Measurements from ENCODE around the gene PTPRR. TPM values are rescaled to one million over a fixed set of nuclear protein-coding genes. Genes with fewer than 3 reads are reported as not detected.

Gene PTPRR
- total and polyA plus RNA-seq, 4 donors = 0.17 to 1.5 (median 0.61) TPM

- no peak for TF ChIP-seq CTCF (IDR thresholded peaks at IDR 0.05; ENCODE audit: control extremely low read depth, extremely low read depth)
- Histone ChIP-seq H3K9ac (ENCODE audit: insufficient read depth in 1 of 2, low read length in 2 of 2) (no peak overlapping the region), H3K36me3 (ENCODE audit: control insufficient read depth in 4 of 4, insufficient read depth in 4 of 4, low read length in 4 of 4) (no peaks in the 10 kb centered on the region), H3K4me1 (ENCODE audit: control insufficient read depth in 5 of 5, insufficient read depth in 5 of 5, low read length in 5 of 5) (no peaks in the 10 kb centered on the region), H3K9me3 (ENCODE audit: control insufficient read depth in 4 of 4, insufficient read depth in 3 of 4, low read length in 3 of 4) (no peaks in the 10 kb centered on the region), H3K4me3 (no peak overlapping the region), H3K27ac (ENCODE audit: low read depth in 1 of 2, low read length in 1 of 2) (no peak overlapping the region), H3K27me3 (ENCODE audit: control insufficient read depth in 3 of 3, insufficient read depth in 3 of 3, low read length in 2 of 3) (no peaks in the 10 kb centered on the region)
- DNase-seq (no peak), ATAC-seq (ENCODE audit: insufficient read depth, low FRiP score) (no peak)
These were observed 146.5 kb downstream of the PTPRR start for GRCh38 chr12:70774055-70774454.

- Histone ChIP-seq H3K36me3 (ENCODE audit: control insufficient read depth in 4 of 4, insufficient read depth in 4 of 4, low read length in 4 of 4) (no peaks in the 10 kb centered on the region), H3K9me3 (ENCODE audit: control insufficient read depth in 4 of 4, insufficient read depth in 3 of 4, low read length in 3 of 4) (no peaks in the 10 kb centered on the region), H3K4me3 (no peak overlapping the region), H3K27me3 (ENCODE audit: control insufficient read depth in 3 of 3, insufficient read depth in 3 of 3, low read length in 2 of 3) (no peaks in the 10 kb centered on the region), H3K4me1 (ENCODE audit: control insufficient read depth in 5 of 5, insufficient read depth in 5 of 5, low read length in 5 of 5) (no peaks in the 10 kb centered on the region), H3K27ac (ENCODE audit: low read depth in 1 of 2, low read length in 1 of 2) (no peak overlapping the region), H3K9ac (ENCODE audit: insufficient read depth in 1 of 2, low read length in 2 of 2) (no peak overlapping the region)
- ATAC-seq (ENCODE audit: insufficient read depth, low FRiP score) (no peak), DNase-seq (no peak)
- 58 to 86% methylated on average over 1 of the region's 1 CpG for WGBS, 2 donors
- TF ChIP-seq CTCF (IDR thresholded peaks at IDR 0.05; ENCODE audit: control extremely low read depth, extremely low read depth) = no peak
These were observed 147.7 kb downstream of the PTPRR start for GRCh38 chr12:70772836-70773235.

DNA sequence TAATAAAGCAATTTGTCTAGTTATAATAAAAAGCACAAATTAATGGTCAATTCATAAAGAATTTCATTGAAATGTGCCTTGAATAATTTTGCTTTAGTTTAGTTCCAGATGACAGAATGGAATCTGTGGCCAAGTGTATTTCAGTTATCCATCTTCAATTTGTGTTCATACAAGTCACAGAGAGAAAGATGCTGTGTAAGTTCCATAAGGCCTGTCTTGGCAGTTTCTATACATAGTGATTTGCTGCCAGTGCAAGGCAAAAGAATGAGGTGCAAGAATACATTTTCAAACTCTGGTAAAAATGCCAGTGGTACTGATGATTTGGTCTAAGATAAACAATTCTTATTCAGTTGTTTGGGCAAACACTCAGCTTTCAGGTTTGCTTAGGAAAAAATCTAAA is 149.0 kb downstream of the PTPRR start:
- H3K9me3 ChIP-seq (ENCODE audit: control insufficient read depth in 4 of 4, insufficient read depth in 3 of 4, low read length in 3 of 4) = no peaks in the 10 kb centered on the region
- DNase-seq (no peak), ATAC-seq (ENCODE audit: insufficient read depth, low FRiP score) (no peak)
- H3K27ac ChIP-seq (ENCODE audit: low read depth in 1 of 2, low read length in 1 of 2) = no peak overlapping the region
- H3K36me3 ChIP-seq (ENCODE audit: control insufficient read depth in 4 of 4, insufficient read depth in 4 of 4, low read length in 4 of 4) = no peaks in the 10 kb centered on the region
- H3K4me3 ChIP-seq = no peak overlapping the region
- H3K9ac ChIP-seq (ENCODE audit: insufficient read depth in 1 of 2, low read length in 2 of 2) = no peak overlapping the region
- H3K27me3 ChIP-seq (ENCODE audit: control insufficient read depth in 3 of 3, insufficient read depth in 3 of 3, low read length in 2 of 3) = no peaks in the 10 kb centered on the region
- H3K4me1 ChIP-seq (ENCODE audit: control insufficient read depth in 5 of 5, insufficient read depth in 5 of 5, low read length in 5 of 5) = no peaks in the 10 kb centered on the region
- TF ChIP-seq CTCF (IDR thresholded peaks at IDR 0.05; ENCODE audit: control extremely low read depth, extremely low read depth) = no peak

GRCh38 chr12:70763666-70764065 is 156.9 kb downstream of the PTPRR start:
- no peak for DNase-seq
- Histone ChIP-seq H3K36me3 (ENCODE audit: control insufficient read depth in 4 of 4, insufficient read depth in 4 of 4, low read length in 4 of 4) (no peaks in the 10 kb centered on the region), H3K9me3 (ENCODE audit: control insufficient read depth in 4 of 4, insufficient read depth in 3 of 4, low read length in 3 of 4) (peaks cover 0 to 3% (median 0%) of the 10 kb centered on the region in 4 donors), H3K27me3 (ENCODE audit: control insufficient read depth in 3 of 3, insufficient read depth in 3 of 3, low read length in 2 of 3) (no peaks in the 10 kb centered on the region), H3K9ac (ENCODE audit: insufficient read depth in 1 of 2, low read length in 2 of 2) (no peak overlapping the region), H3K4me1 (ENCODE audit: control insufficient read depth in 5 of 5, insufficient read depth in 5 of 5, low read length in 5 of 5) (no peaks in the 10 kb centered on the region), H3K27ac (ENCODE audit: low read depth in 1 of 2, low read length in 1 of 2) (no peak overlapping the region), H3K4me3 (no peak overlapping the region)
- no peak for ATAC-seq (ENCODE audit: insufficient read depth, low FRiP score)
- no peak for TF ChIP-seq CTCF (IDR thresholded peaks at IDR 0.05; ENCODE audit: control extremely low read depth, extremely low read depth)
- WGBS, 2 donors = 75 to 82% methylated on average over 2 of the region's 2 CpGs

Data from lung (tissue), 12 donors.